Testis (tissue), 2 donors: ENCODE results near the gene APBB1.

Source experiments
- POLR2A ChIP-seq: fragments of 450-650 bp; IDR thresholded peaks from one replicate; pipeline ENCODE4 v1.6.1; 2017; ENCODE audit warnings: antibody characterized with exemption, mild to moderate bottlenecking, moderate library complexity
- TF ChIP-seq, protein P1 (sequence below), 3 experiments: fragments of 450-650 bp in 2 of 3; fragments of 200-600 bp in 1 of 3; sonication (generic) in 1 of 3; IDR thresholded peaks; one replicate each; pipeline ENCODE4 v1.5.1; 2016 to 2019; ENCODE audit warnings: antibody characterized with exemption in 3 of 3, mild to moderate bottlenecking in 2 of 3, moderate library complexity in 1 of 3

DNA sequence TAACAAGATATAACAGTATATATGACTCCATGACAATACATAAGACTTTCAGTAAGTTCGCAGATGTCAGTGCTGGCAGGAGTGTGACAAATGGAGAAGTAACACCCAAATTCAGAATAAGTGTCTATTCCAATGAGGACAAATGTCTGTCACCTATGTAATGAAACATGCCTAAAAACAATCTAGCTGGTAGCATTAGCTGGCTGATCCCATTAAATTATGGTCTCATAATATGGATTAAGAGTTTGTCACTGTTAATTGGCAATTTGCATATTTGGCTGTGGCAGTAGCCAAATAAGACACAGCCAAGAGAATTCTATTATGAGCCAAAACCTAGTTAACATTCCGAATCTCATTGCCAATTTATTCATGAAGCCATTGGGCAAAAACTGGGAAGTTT, 68.4 kb downstream of the APBB1 start:
- TF ChIP-seq, protein P1, sequence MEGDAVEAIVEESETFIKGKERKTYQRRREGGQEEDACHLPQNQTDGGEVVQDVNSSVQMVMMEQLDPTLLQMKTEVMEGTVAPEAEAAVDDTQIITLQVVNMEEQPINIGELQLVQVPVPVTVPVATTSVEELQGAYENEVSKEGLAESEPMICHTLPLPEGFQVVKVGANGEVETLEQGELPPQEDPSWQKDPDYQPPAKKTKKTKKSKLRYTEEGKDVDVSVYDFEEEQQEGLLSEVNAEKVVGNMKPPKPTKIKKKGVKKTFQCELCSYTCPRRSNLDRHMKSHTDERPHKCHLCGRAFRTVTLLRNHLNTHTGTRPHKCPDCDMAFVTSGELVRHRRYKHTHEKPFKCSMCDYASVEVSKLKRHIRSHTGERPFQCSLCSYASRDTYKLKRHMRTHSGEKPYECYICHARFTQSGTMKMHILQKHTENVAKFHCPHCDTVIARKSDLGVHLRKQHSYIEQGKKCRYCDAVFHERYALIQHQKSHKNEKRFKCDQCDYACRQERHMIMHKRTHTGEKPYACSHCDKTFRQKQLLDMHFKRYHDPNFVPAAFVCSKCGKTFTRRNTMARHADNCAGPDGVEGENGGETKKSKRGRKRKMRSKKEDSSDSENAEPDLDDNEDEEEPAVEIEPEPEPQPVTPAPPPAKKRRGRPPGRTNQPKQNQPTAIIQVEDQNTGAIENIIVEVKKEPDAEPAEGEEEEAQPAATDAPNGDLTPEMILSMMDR (IDR thresholded peaks at IDR 0.05) = no peak
- no peak for TF ChIP-seq POLR2A
